Small intestine (tissue), 7 donors: Measurements from ENCODE around the gene LHFPL3. TPM values are rescaled to one million over a fixed set of nuclear protein-coding genes. Genes with fewer than 3 reads are reported as not detected.

Source experiments
- DNase-seq, 2 donors: peaks; one replicate each; pipeline versions ENCODE4 v3.0.0 to v3.0.0-alpha.2; 2013
- FAIRE-seq: peaks from 2 replicates; lab custom pipeline; 2012; peaks lifted over from hg19 to GRCh38; lab: Jason Lieb, UNC
- H3K27ac ChIP-seq, 3 donors: one replicate each; pipeline ENCODE4 v1.5.1; 2013; ENCODE audit warnings: low read length in 2 of 3, mild to moderate bottlenecking in 2 of 3, control low read depth in 1 of 3, inconsistent platforms in 1 of 3, low read depth in 1 of 3, moderate library complexity in 1 of 3
- H3K27me3 ChIP-seq, 3 donors: one replicate each; pipeline ENCODE4 v1.6.1; 2013; ENCODE audit warnings: low read length in 3 of 3, inconsistent platforms in 1 of 3; ENCODE audit not compliant: control insufficient read depth in 3 of 3, insufficient read depth in 3 of 3
- H3K36me3 ChIP-seq, 3 donors: one replicate each; pipeline ENCODE4 v1.6.1; 2013; ENCODE audit warnings: low read length in 3 of 3, inconsistent platforms in 1 of 3, low read depth in 1 of 3, mild to moderate bottlenecking in 1 of 3, moderate library complexity in 1 of 3; ENCODE audit not compliant: control insufficient read depth in 3 of 3, insufficient read depth in 2 of 3
- H3K4me1 ChIP-seq, 3 donors: one replicate each; pipeline ENCODE4 v1.6.1; 2013; ENCODE audit warnings: low read length in 2 of 3, inconsistent platforms in 1 of 3, low read depth in 1 of 3, mild to moderate bottlenecking in 1 of 3, moderate library complexity in 1 of 3; ENCODE audit not compliant: control insufficient read depth in 3 of 3, insufficient read depth in 2 of 3
- H3K4me3 ChIP-seq, 3 donors: one replicate each; pipeline ENCODE4 v1.5.1; 2013; ENCODE audit warnings: low read length in 3 of 3, control low read depth in 1 of 3, inconsistent platforms in 1 of 3, low read depth in 1 of 3, mild to moderate bottlenecking in 1 of 3, moderate library complexity in 1 of 3
- H3K9me3 ChIP-seq, 2 donors: one replicate each; pipeline ENCODE4 v1.6.1; 2013; ENCODE audit warnings: low read depth in 1 of 2, low read length in 1 of 2; ENCODE audit not compliant: control insufficient read depth in 2 of 2, insufficient read depth in 1 of 2
- WGBS, 3 donors: extraction: QIAGEN DNeasy Blood & Tissue Kit; methylation state at CpG; one replicate each; pipeline ENCODE4 v1.1.7; 2013; 5-methylcytosine and 5-hydroxymethylcytosine counted together
- polyA plus RNA-seq, 4 donors: library from polyadenylated mRNA; stranded (reverse) in 3 of 4; unstranded in 1 of 4; fragments of 200-250 nt in 3 of 4; fragments of 120-200 nt in 1 of 4; gene quantifications; one replicate each; pipeline versions ENCODE4 v1.2.1 to v1.2.3, GENCODE V29; 2013
- donor health status: healthy with polysubstance abuse.
- donor health status: control.
- donor health status: control.
- donor health status: Bipolar disorder and iron deficiency.
- donor health status: healthy.

LHFPL3 gene
- polyA plus RNA-seq, 4 donors = 0.12 to 10.4 TPM; not detected in 2

DNA sequence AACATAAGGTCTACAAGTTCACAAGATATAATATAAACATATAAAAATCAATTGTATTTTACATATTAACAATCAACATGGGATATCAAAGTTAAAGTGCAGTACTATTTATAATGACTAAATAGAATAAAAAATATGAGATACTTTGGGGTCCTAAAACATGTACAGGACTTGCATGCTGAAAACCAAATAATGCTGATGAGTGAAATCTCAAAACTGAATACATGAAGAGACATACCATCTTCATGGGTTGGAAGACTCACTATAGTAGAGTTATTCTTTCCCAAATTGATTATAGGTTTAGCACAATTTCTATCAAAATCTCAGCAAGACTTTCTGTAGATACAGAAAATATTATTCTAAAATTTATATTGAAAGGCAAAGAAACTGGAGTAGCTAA lies 181.5 kb downstream of the LHFPL3 start:
- Histone ChIP-seq H3K36me3 (no peaks in the 10 kb centered on the region), H3K9me3 (no peaks in the 10 kb centered on the region), H3K4me3 (no peak overlapping the region), H3K4me1 (no peaks in the 10 kb centered on the region), H3K27ac (no peak overlapping the region), H3K27me3 (no peaks in the 10 kb centered on the region)
- DNase-seq = no peak
- no peak for FAIRE-seq

DNA sequence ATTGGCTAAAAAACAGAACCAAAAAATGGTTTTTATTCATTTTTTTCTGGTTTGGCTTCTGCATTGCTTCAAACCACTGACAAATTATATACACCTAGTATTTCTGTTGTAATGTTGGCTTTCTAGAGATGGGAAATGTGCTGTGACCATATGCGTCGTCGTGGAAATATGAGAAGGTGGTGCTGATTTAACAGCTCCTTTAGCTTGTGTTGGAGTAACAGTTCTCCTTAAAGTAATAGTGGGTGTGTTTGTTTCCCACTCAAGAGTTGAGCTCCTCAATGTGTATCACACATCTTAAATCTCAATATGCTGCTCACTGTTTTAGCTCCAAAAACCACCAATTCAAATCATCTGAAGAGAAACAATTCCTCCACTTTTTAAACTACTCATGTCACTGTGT lies 196.4 kb downstream of the LHFPL3 start:
- H3K4me3 ChIP-seq = no peak overlapping the region

DNA sequence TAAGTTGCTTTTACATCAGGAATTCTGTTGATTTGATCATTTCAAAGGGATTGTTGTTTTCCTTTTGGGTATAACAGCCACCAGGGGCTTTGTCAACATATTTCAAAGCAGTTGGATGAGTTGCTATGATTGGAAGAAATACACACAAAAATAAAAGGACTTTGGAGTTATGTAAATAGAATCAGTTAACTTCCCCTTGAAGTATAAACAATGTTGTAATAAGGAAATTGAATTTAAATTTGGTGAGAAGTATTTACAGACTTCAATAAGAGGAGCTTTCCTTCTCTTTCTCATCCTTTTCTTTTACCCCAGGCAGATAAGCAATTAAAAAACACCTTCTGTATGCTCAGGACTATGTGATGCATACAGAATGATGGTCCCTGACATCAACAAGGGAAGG lies 199.7 kb downstream of the LHFPL3 start:
- FAIRE-seq = no peak
- Histone ChIP-seq H3K27ac (no peak overlapping the region), H3K36me3 (no peaks in the 10 kb centered on the region), H3K9me3 (no peaks in the 10 kb centered on the region), H3K27me3 (no peaks in the 10 kb centered on the region), H3K4me3 (no peak overlapping the region), H3K4me1 (no peaks in the 10 kb centered on the region)
- no peak for DNase-seq

More for the DNA sequence above, 196.4 kb downstream of the LHFPL3 start:
- no peak for FAIRE-seq
- no peaks in the 10 kb centered on the region for H3K4me1 ChIP-seq
- DNase-seq = no peak
- no peaks in the 10 kb centered on the region for H3K36me3 ChIP-seq
- WGBS, 3 donors = 73 to 82% (median 77%) methylated on average over 3 of the region's 3 CpGs
- no peaks in the 10 kb centered on the region for H3K9me3 ChIP-seq
- no peak overlapping the region for H3K27ac ChIP-seq
- no peaks in the 10 kb centered on the region for H3K27me3 ChIP-seq

DNA sequence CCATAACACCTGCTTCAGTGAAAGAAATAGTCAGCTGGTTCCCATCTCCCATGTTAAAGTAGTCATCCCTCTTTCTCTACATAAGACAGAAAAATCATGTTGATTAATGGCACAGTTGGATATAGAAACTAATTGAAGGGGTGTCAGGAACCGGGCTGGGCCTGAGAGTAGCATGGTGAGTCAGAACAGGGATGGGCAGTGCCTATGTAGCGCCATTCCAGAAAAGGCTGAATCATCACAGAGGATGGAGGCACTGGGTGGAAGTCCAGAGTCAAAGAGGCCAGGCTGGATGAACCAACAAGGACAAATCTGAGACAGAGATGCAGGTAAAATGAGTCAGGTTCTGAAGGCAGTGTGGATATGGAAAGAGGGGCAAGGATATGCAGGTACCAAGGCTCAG lies 201.2 kb downstream of the LHFPL3 start:
- no peaks in the 10 kb centered on the region for H3K27me3 ChIP-seq
- 52 to 76% (median 59%) methylated on average over 2 of the region's 2 CpGs for WGBS, 3 donors
- no peak overlapping the region for H3K27ac ChIP-seq
- FAIRE-seq = no peak
- no peak for DNase-seq
- H3K36me3 ChIP-seq = no peaks in the 10 kb centered on the region
- H3K9me3 ChIP-seq = no peaks in the 10 kb centered on the region
- H3K4me3 ChIP-seq = no peak overlapping the region
- no peaks in the 10 kb centered on the region for H3K4me1 ChIP-seq

DNA sequence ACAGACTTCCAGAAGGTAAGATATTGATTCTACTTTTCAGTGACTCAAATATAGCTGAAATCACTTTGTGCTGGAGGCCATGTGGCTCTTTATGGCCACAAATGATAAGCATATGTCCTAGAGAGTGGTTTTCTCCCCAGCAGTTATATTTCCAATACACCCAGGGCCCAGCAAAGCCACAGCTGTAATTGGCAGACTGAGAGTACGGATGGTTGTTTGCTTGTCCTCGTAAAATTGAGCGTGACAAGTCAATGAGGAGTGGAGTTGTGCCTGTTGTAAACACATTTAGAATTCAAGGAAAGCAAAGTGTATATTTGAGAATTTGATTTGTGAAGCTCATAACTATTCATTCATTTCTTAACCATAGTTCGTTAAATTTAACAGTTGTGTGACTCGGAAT lies 201.8 kb downstream of the LHFPL3 start:
- H3K27me3 ChIP-seq = no peaks in the 10 kb centered on the region
- WGBS, 3 donors = 76 to 80% (median 78%) methylated on average over 5 of the region's 5 CpGs
- DNase-seq (no peak), FAIRE-seq (no peak)
- no peak overlapping the region for H3K27ac ChIP-seq
- no peak overlapping the region for H3K4me3 ChIP-seq
- H3K36me3 ChIP-seq = no peaks in the 10 kb centered on the region
- no peaks in the 10 kb centered on the region for H3K9me3 ChIP-seq
- no peaks in the 10 kb centered on the region for H3K4me1 ChIP-seq

DNA sequence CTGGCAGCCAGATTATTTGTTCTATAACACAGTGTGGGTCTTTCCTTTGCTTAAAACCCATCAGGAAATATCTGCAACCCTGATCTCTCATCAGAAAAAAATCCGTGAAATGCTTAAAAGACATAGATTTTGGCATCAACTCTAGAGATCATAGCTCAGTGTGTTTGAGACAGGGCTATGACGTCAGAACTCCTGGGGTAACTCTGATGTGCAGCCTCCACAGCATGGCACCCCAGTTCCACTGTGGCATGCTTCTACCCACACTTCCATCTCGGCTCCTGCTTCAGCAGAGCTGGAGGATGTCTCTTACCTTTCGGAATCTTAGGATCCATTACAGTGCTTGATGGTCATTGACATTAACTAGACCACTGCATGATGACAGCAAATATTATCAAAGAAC lies 205.7 kb downstream of the LHFPL3 start:
- Histone ChIP-seq H3K27ac (no peak overlapping the region), H3K36me3 (no peaks in the 10 kb centered on the region), H3K9me3 (no peaks in the 10 kb centered on the region), H3K4me1 (no peaks in the 10 kb centered on the region), H3K4me3 (no peak overlapping the region), H3K27me3 (no peaks in the 10 kb centered on the region)
- DNase-seq (no peak), FAIRE-seq (no peak)
- WGBS, 3 donors = 59 to 69% (median 65%) methylated on average over 4 of the region's 4 CpGs

DNA sequence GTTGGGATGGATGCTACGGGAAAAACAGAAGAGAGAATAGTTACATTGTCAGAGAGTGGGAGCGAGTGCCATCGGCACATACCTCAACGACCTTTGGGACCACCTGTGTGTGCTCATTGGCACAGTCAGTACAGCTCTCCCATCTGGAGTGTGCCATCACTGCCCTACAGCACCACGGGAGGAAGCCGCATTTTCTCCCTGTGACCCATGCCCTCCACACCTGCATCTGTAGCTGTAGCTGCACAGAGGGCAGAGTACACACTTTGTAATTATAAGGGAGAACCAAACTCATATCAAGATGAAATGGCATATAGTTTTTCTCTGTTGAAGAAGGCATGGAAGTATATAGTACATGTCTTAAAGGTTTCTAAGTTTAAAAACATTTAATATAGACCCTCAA lies 207.4 kb downstream of the LHFPL3 start:
- DNase-seq (no peak), FAIRE-seq (no peak)
- Histone ChIP-seq H3K4me3 (no peak overlapping the region), H3K27ac (no peak overlapping the region), H3K27me3 (no peaks in the 10 kb centered on the region), H3K9me3 (no peaks in the 10 kb centered on the region), H3K4me1 (no peaks in the 10 kb centered on the region), H3K36me3 (no peaks in the 10 kb centered on the region)
- WGBS, 3 donors = 50 to 73% (median 58%) methylated on average over 6 of the region's 6 CpGs

DNA sequence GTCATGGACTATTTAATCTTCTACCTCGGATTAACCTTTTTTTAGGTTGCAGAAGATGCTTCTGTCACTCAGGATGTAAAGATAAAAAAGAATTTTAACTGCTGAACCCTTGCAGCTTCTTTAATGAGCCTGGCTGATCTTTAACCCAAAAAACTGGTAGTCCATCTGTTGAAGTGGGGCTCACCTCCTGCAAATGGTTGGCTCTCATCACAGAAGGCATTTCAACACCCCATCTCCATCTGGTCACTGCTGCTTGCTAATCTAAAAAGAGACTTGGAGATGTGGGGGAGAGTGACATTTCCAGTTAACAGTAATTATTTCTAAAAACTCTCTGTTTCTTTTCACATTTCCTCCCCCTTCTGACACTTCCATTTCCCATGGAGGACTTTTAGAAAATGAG lies 208.6 kb downstream of the LHFPL3 start:
- 5 to 27% (median 6%) methylated on average over 1 of the region's 1 CpG for WGBS, 3 donors
- no peaks in the 10 kb centered on the region for H3K4me1 ChIP-seq
- no peaks in the 10 kb centered on the region for H3K36me3 ChIP-seq
- no peak for DNase-seq
- H3K9me3 ChIP-seq = no peaks in the 10 kb centered on the region
- no peak overlapping the region for H3K4me3 ChIP-seq
- H3K27ac ChIP-seq = no peak overlapping the region
- H3K27me3 ChIP-seq = no peaks in the 10 kb centered on the region
- FAIRE-seq = no peak

DNA sequence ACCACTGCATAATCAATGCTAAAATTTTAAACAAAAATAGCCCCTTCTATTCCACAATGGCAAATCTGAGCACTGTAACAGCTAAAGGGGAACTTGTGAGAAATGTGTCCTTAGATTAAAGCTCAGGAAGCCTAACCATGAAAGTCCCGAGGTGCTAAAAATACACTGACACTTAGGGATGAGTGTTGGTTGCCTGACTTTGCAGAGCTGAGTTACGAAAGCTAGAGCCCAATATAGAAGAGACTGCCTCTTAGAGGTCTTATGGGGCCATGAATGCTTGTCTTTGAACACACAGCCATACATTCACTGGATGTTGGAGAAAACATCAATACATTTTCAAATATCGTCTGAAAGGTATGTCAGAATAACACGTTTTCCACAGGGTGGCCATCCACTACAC lies 209.7 kb downstream of the LHFPL3 start:
- FAIRE-seq (no peak), DNase-seq (no peak)
- Histone ChIP-seq H3K4me3 (no peak overlapping the region), H3K27me3 (no peaks in the 10 kb centered on the region), H3K36me3 (no peaks in the 10 kb centered on the region), H3K9me3 (no peaks in the 10 kb centered on the region), H3K27ac (no peak overlapping the region), H3K4me1 (no peaks in the 10 kb centered on the region)
- WGBS, 3 donors = 69 to 75% (median 71%) methylated on average over 4 of the region's 4 CpGs
